Measurements from ENCODE around the gene KRT35. TPM values are rescaled to one million over a fixed set of nuclear protein-coding genes. Genes with fewer than 3 reads are reported as not detected.
A peak's percentile ranks its signal among the peaks of the same experiment; 100 is the strongest.

KRT35 gene
- not detected for total RNA-seq (ENCODE audit: insufficient read depth, low replicate concordance)

DNA sequence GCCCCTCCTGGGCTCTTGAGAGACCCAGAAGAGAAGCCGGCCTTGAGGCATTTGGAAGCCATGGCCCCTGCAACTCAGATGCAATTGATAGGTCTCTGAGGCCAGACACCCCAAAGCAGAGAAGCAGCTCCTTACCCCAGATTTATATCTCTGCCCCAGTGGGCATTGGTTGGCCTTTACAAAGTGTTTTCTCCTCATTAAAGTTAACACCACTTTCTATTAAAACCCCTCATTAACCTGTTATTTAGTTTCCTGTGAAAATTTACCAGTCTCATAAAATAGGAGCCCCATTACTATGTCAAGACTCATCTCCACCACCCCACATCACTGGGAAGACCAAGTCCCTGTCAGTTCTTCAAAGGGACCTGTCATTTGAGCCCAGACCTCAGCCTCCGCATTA, at the start of gene KRT35:
TSS of gene KRT35 (minus strand) at position 116 of the 400 bp plus-strand sequence. CDS start at position 62, 54 bp downstream.
- DNase-seq (ENCODE audit: low spot score), result no peak

DNA sequence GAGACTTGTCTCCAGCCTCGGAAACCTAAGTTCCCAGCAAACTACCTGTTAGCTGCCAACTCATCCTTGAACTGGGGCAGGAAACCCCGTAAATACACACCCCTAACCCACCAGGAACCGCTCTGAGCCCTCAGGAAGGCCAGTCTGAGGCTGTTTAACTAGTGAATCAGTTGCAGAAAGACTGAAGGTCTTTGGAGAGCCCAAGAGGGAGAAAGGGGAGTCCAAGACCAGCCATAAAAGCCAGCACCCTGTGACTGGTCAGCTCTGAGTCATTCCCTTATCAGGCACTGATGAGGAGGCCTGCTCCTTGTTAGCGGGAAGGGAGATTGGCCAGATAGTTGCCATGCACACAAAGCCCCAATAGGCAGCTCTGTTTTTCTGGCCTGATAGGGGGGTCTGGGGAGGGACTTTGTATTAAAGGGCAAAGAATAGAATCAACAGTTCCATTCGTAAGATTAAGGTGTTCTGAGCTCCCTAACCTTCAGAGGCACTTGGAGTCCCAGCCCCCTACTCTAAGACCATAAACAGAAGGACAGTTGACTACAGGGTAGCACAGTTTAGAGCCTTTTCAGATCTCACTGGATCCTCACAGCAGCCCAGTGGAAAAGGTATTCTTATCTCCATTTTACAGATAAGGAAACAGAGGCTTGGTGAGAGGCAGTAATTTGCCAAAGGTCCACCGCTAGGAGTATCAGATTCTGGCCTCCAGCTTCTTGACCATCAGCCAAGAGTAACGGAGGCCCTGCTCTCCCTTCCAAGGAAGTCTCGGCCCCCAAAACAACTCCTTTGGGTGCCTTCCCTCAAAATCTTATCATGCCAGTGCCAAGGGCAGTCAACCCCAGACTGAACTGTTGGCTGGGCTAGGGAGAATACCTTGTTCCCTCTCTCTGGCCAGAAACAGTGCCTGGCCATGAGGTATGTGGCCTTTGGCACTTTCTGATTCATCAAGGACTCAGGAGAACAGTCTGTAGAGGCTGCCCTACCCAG, 49.4 kb upstream of the KRT35 start:
- DNase-seq (ENCODE audit: low spot score), result peak; percentile 95

DNA sequence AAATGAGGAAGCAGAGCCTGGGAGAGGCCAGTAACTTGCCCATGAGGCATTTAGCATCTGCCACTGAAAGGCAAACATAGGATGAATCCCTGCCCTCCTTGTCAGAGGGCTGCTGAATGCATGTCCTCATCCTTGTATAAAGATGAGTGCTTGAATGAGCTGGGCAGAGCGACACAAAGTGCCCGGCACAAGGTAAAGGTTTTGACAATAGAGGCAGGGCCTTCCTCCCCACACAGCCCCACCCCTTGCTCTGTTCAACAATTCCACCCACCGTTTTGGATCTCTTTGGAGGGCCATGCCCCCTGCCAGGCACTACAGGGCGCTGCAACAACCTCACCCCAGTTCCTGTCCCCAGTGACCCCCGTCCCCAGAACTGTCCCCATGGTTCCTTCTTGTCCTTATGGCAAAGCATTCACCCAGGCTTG, 48.6 kb upstream of the KRT35 start:
- DNase-seq (ENCODE audit: low spot score), result no peak

DNA sequence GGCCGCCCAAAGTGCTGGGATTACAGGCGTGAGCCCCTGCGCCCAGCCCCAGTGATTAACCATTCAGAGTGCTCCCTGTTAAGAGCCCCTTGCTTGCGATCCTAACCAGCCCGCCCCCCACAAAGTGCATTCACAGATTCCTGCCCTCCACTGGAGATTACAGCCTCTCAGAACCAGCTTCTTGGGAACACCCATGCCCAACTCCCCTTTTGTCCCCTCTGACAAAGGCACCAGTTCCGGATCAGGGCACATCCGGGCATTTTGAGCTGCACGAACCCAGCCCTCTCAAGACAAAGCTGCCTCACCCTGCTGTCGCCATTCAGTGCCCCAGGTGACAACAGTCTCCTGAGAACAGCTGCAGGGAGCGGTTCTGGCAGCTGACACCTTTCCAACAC, 48.0 kb upstream of the KRT35 start:
- no peak for DNase-seq (ENCODE audit: low spot score)

DNA sequence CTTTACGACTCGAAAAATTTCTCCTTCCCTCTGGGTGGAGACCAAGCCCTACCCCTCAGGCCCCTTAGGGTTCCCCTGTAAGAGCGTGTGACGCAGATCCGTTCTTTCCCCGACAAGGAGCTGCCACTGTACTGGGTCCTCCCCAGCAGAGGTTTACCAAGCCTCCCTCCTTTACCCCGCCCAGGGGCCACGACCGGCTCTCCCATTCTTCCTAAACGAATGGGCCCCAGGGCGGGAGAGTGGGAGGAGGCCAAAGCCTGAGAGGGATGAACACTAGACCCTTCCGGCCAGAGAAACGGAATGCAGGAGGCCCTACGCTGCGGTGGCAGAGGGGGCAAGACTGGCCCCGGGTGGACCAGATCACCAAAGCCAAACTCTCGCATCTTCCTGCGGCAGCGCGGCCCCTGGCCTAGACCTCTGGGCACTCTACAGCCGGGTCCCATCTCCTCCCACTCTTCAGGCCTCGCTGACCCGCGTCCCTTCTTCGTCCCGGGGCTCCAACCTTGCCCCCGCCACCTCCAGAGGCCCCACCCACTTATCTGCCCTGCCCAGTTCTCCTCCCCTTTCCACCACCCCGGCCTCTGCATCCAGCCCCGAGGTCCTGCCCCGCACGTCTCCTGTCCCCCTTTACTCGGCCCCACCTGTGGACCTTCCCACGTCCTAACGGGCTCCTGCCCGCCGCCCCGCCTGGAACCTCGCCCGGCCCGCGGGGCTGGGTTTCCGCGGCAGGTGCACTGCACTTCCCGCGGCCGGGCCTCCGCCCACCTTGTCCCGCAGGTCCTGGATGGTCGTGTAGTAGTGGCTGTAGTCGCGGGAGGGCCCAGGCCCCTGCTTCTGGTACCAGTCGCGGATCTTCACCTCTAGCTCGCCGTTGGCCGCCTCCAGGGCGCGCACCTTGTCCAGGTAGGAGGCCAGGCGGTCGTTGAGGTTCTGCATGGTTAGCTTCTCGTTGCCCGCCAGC, 46.4 kb upstream of the KRT35 start:
- DNase-seq (ENCODE audit: low spot score), result peak; percentile 73

DNA sequence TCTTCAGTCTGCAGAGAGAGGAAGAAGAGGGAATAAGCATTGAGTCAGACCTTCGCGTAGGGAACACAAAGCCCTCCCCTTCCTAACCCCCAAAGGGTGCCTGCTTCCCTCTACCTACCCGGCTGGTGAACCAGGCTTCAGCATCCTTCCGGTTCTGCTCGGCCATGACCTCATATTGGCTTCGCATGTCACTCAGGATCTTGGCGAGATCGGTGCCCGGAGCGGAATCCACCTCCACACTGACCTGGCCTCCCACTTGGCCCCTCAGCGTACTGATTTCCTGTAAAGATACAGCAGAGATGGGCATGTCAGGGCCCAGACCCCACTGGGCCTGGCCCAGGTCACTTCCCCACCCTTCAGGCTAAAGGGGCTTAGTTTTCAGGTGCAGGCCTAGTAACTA, 43.3 kb upstream of the KRT35 start:
- DNase-seq (ENCODE audit: low spot score), result no peak

DNA sequence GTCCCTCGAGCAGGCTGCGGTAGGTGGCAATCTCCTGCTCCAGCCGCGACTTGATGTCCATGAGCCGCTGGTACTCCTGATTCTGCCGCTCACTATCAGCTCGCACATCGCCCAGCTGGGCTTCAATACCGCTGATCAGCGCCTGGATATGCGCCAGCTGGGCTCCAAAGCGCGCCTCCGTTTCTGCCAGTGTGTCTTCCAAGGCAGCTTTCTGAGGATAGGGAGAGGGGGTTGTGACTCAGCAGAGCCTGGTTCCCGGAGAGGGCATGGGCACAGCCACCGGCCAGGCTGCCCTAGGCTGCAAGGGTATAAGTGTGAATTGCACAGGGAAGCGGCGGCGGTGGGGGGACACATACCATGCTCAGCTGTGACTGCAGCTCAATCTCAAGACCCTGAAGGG, 42.8 kb upstream of the KRT35 start:
- DNase-seq (ENCODE audit: low spot score), result no peak

DNA sequence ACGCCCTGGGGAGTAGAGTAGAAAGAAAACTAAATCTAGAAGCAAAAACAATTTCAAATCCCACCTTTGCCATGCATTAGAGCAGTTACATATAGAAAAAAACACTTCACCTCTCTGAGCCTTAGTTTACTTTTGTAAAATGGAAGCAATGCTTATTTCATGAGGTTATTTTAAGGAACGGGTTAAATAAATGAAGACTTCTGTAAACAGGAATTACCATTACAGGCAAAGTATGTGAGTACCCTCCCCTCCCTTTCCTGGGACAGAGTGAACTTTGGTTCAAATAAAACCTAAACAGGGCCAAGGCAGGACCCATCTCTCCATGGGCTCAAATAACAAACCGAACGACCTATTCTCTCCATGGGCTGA, 42.3 kb upstream of the KRT35 start:
- DNase-seq (ENCODE audit: low spot score), result no peak

DNA sequence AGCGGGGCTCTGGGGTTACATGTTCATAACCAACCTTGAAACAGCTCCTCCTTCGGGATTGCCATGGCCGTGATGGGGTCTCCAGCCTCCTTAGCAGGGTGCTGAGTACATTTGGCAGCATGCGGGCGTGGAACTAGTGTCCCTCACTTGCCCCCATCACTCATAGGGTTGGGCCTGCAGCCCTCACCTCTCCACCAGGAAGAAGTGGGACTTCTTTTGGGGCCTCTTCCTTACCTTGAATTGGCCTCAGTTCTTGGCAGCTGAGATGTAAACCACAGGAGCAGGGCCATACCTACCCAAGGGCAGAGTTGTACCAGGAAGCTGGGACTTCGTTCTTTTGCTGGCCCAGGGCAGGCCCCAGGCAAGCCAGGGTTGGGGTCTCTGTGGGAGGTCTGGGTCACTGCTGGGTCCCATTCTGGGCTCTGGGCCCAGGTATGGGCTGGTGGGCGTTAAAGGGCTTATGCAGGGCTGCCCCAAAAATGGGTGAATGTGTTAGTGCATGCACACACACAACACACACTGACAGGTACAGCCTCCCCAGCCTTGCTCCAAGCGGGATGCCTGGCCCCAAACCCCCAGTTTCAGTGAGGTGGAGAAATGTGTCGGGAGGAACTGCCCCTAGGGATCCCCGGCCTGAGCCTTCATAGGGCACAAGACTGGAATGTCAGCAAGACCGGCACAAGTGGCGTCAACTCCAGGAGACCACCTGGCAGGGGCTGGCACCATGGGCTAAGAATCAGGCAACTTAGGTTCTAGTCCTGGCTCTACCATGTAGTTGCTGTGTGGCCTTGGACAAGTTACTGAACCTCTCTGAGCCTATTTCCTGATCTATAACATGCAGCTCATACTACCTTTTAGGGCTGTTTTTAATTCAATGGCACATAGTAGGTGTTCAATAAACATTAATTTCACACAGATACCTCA, 41.6 kb upstream of the KRT35 start:
- DNase-seq (ENCODE audit: low spot score), result peak; percentile 49

DNA sequence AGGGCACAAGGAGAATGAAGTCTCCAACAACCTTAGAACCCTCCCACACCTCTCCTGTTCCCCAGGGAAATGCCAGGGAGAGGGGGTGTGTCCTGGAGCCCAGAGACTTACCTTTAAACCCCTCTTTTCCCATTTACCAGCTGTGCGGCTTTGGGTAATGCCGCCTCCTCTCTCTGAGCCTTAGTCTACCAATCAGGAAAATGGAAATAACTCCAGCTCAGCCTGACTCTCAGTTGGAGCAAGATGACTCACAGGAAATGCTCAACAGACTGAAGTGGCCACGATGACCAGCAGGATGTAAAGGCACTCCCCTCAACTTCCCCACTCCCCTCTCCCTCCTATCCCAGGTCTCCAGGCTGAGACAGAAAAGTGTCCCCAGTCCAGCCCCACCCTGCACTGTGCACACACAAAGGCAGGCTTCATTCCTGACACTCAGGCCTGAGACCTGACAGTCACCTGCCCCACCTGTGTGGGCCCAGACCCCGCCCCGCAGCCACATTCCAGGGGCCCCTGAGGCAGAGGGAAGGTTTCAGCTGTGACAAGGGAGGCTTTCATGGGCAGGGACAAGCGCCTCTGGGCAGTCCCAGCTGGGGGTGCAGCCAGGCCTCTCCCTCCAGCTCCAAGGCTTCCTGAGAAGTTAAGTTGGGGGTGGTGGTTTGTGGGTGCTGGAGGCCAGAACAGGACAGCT, 40.8 kb upstream of the KRT35 start:
- peak; percentile 45 for DNase-seq (ENCODE audit: low spot score)

DNA sequence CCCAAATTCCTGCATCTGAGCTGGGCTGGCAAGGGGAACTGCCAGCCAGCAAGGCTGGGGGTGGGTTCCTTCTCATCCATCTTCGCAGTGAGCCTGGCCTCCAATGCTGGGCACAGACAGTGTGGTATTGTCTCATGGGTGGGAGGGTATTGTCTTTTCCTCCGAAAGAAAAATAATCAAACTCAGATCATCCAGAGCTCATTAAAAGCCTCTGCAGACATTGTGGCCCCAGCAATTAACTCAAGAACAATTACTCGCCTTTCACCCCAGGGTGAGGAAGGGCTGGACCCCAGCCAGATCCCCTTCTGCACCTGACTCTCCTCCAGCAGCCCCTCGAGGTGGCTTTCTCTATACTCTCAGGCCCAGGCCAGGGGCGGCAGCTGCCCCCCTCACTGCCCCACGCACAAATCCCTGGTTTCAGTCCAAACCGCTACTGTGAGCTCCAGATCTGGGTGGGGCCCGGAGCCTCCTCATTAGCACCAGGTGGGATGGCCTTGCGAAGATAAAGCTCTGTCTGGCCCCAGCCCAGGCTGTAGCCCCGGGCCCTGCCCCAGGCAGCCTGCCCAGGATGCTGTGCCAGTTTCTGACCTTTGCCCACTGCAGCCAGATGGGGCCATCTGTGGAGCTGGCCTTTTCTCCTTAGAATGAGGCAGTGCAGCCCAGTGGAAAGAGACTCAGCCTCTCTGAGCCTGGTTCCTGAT, 40.0 kb upstream of the KRT35 start:
- DNase-seq (ENCODE audit: low spot score), result no peak

DNA sequence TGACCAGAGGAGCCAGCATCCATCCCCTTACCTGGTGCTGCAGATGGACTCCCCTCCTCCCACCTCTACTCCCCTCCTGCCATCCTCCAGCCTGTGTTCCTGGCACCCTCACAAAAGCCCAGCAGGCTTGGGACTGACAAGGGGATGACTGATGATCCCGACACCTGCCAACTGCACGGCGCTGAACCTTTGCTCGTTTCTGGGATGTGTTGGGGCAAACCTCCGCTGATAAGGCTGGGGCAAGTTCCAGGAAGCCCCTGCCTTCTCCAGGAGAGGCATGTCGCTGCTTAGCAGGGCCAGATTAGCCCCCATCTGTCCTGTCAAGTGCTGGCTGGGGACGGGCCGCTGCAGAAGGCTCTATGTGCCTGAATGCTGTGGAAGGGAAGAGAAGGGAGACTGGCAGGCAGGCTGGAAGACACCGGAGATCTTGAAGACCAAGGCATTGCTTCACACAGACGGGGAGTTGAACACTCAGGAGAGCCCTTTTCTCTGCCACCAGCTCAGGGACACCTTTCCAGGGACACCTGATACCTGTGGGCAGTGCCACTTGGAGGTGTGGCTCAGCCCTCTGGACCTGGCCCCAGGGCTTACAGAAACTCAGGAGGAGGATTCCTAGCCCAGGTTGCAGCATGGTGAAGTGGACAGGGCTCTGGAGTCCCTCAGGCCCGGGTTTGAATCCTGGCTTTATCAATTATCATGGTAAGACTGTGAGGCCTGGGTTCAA, 38.7 kb upstream of the KRT35 start:
- DNase-seq (ENCODE audit: low spot score), result peak; percentile 64

DNA sequence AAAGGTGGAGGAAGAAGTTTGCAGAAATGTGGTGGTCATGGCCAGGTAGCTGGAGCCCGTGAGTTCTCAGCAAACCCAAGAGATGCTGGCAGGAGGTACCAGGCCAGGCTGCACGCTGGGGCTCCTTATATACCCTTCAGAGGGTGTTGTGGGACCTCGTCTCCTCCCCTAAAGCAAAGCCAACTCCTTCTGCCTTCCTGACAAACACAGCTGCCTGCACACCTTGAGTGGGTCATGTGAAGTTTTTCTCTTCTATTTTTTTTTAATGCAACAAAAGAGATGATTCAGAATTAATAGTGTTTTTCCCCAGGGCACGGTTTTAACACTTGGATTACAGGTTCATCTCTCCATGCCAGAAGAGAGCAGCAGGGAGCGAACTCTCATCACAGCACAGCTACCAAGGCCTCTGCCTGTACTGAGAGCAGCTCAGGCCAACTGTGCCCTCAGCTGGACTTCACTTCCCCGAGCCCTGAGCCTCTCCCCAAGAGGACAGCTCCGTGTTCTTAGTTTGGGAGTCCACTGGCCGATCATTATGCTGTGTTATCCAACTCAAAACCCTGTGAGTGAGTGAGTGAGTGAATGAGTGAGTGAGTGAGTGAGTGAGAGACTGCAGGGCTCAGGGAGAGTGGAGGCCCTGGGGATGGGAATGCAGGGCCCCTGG, 38.0 kb upstream of the KRT35 start, which contains the start of gene KRT15:
TSS of gene KRT15 (minus strand) at position 102 of the 661 bp plus-strand sequence. CDS start at position 39, 63 bp downstream.
- DNase-seq (ENCODE audit: low spot score), result peak; percentile 51

DNA sequence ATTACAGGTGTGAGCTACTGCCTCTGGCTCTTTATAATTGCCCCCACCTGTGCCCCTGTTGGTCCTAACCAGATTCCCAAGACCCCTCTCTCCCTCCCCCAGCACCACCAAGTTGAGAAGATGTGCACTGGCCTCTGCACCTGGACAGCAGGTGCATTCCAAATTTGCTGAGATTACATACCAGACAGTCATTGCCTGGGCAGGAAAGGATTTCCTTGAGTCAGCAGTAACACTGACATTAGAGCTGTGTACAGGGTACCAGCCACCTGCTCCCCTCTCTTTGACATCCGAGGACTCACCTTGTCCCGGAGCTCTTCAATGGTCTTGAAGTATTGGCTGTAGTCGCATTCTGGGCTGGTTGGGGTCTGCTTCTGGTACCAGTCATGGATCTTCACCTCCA, 37.1 kb upstream of the KRT35 start:
- no peak for DNase-seq (ENCODE audit: low spot score)

DNA sequence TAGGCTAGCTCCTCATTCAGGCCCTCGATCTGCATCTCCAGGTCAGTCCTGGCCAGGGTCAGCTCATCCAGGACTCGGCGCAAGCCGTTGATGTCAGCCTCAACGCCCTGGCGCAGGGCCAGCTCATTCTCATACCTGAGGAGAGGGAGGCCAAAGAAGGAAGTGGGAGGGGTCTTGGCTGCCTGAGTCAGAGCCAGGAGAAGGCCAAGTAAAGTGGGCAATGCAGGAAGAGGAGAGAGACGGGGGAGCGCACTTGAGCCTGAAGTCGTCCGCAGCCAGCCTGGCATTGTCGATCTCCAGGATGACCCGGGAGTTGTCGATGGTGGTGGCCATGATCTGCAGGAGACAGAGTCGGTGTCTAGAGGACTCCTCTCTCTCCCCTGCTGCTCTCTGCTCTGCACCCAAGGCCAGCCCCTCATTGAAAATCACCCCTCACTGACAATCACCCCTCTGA, 35.9 kb upstream of the KRT35 start:
- DNase-seq (ENCODE audit: low spot score), result no peak

DNA sequence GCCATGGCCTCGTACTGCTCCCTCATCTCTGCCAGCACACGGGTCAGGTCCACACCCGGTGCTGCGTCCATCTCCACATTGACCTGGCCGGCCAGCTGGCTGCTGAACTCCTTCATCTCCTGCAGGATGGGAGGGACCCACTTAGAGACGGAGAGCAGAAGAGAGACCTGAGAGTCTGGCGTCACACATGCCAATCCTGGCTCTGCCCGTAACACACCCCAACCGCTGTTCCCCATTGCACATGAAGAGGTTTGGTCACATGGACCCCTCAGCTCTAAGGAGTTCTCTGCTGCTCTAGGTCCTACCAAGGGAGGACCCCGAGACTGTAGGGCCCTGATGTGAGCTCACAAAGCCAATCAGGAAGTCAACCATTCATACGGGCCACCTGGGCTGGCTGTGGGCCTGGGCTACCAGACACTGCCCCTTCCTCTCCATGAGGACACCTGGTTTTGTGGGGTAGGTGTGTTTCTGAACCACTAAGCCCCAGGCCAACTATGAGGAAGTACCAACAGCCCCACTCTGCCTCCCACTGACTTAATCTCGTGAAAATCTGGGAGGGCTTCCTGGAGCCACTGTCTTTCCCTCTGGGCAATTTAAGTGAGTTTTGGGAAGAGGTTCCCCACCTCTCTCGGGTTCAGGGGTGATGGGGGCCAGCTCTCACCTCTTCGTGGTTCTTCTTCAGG, 35.3 kb upstream of the KRT35 start:
- no peak for DNase-seq (ENCODE audit: low spot score)

DNA sequence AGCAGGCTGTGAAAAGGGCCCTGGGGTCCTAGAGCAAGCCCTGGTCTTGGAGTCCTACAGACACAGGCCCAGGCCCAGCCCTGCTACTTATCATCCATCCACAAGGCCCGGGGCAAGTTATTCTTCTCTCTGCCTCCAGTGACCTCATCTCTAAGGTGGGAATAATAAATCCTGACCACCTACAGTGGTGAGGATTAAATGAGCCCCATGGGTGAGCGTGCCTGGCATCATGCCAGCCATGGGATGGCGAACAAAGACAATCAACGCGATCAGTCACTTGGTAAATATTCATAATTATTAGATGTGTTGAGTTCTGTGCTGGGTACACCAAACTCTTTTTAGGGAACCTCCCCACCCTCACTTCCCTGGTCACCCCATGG, 32.2 kb upstream of the KRT35 start:
- no peak for DNase-seq (ENCODE audit: low spot score)

All from umbilical cord (tissue), 2 donors.